Activated CD4-positive, alpha-beta T cell treated with anti-CD3 and anti-CD28 coated beads for 36 hours (primary cell): ENCODE data around the gene KCNQ1OT1. TPM values are rescaled to one million over a fixed set of nuclear protein-coding genes. Genes with fewer than 3 reads are reported as not detected.

Source experiments
- ATAC-seq: fragments of 200-7000 bp; cut with Tn5 transposase; one replicate; pipeline ENCODE4 v1.10.0; 2021; ENCODE audit warnings: mild to moderate bottlenecking, moderate library complexity
- CTCF ChIA-PET: fragments of 350-600 bp; sonication (Branson Sonifier 250); formaldehyde crosslinking; loops from one replicate; lab custom pipeline; 2021; ENCODE audit warnings: antibody characterized with exemption; lab: Charles Lee
- POLR2A ChIA-PET: fragments of 350-600 bp; sonication (Branson Sonifier 250); formaldehyde crosslinking; loops from one replicate; lab custom pipeline; 2021; ENCODE audit warnings: antibody characterized with exemption, inconsistent platforms; lab: Charles Lee
- DNase-seq: peaks from one replicate; pipeline ENCODE4 v3.0.0-alpha.2; 2020
- H3K27ac Mint-ChIP-seq: one replicate; pipeline ENCODE4 v1.8.0; 2021; ENCODE audit warnings: mixed read lengths
- H3K27me3 Mint-ChIP-seq: one replicate; pipeline ENCODE4 v1.8.0; 2021; ENCODE audit warnings: mixed read lengths
- H3K36me3 Mint-ChIP-seq: one replicate; pipeline ENCODE4 v1.8.0; 2021; ENCODE audit warnings: low read depth, mixed read lengths
- H3K4me1 Mint-ChIP-seq: one replicate; pipeline ENCODE4 v1.8.0; 2021; ENCODE audit warnings: mixed read lengths
- H3K4me3 Mint-ChIP-seq: one replicate; pipeline ENCODE4 v1.8.0; 2021; ENCODE audit warnings: mild to moderate bottlenecking, moderate library complexity, mixed read lengths
- H3K9me3 Mint-ChIP-seq: one replicate; pipeline ENCODE4 v1.8.0; 2021; ENCODE audit warnings: low read depth, mixed read lengths
- intact Hi-C, 2 experiments: fragments of 100-400 bp; cut with DNase I in 1 of 2; cut with micrococcal nuclease in 1 of 2; formaldehyde crosslinking; loops; one replicate each; pipeline versions ENCODE4 v1.14.2 to v1.15.1; 2022 to 2024; cut with DNase I, micrococcal nuclease
- total RNA-seq, 2 experiments: library from RNA; stranded (reverse); gene quantifications; one replicate each; pipeline ENCODE4 v1.2.3, GENCODE V29; 2021

Gene KCNQ1OT1
- total RNA-seq, 2 experiments from 2014 or later, result 0.16 TPM

DNA sequence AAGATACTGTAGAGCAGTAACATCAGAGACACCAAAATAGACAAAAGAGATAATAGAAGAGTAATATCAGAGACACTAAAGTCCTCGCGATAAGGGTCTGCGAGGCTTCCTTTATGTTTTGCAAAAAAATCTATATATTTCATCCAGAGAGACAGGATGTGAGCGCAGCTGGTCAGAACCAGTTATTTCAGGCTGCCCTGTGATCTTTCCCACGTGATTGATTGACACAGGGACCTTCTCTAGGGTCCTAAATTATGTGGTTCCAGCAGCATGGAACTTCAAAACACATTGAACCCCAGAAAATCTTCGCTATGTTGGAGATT, 136.9 kb downstream of the KCNQ1OT1 start:
- DNase-seq (no peak), ATAC-seq (no peak)
- no peaks in the 10 kb centered on the region for H3K9me3 Mint-ChIP-seq
- no peaks in the 10 kb centered on the region for H3K4me1 Mint-ChIP-seq
- POLR2A ChIA-PET, result no interaction called here
- intact Hi-C loops, result no loop called here
- no peak overlapping the region for H3K4me3 Mint-ChIP-seq
- no peaks in the 10 kb centered on the region for H3K36me3 Mint-ChIP-seq
- H3K27ac Mint-ChIP-seq, result no peak overlapping the region
- CTCF ChIA-PET, result interaction anchor here (0.7 kb wide), 1 partner anchor 12 kb away, joined by 4 read pairs; no protein-coding TSS in a partner anchor
- H3K27me3 Mint-ChIP-seq, result no peaks in the 10 kb centered on the region

DNA sequence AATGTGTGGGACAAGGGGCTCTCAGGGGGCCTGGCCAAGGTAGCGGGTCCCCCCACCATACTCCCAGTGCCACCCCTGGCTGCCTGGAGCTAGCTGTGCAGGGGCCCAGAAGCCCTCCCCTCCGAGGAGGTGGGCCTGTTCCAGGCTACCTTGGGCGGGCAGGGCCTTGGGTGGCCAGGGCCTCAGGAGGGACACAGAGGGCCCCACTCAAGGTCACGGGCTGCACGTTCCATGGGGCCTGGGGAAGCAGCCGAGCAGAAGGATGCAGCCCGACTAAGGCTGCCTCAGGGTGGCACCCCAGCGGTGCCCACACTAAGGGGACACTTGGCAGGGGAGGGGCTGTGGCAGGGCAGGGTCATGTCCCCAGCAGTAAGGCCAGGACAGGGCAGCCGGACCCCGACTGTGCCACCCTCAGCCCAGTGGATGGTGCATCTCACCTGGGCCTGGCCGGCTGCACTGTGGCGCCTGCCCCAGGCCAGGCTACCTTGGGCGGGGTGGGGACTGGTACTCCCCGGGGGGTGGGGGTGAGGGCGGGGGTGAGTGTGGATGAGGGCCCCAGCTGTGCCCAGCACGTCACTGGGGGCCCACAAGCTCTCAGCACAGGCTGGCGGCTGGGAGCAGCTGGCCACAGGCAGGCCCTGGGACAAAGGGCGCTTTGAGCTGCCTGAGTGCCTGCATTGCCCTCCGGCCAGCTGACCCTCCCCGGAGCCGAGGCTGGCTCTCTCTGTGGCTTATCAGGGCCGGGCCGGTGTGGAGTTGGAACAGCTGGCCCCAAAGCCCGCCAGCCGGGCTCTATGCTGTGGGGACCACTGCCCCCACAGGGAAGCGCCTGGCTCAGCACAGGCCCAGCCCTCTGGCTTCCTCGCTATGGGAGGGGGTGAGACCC, 137.9 kb downstream of the KCNQ1OT1 start:
- no peak for DNase-seq
- CTCF ChIA-PET, result interaction anchor here (0.7 kb wide), 1 partner anchor 11 kb away, joined by 4 read pairs; no protein-coding TSS in a partner anchor
- no peaks in the 10 kb centered on the region for H3K27me3 Mint-ChIP-seq

GRCh38 chr11:2559527-2560311, 140.1 kb downstream of the KCNQ1OT1 start:
- POLR2A ChIA-PET, result no interaction called here
- CTCF ChIA-PET, result no interaction called here
- ATAC-seq (no peak), DNase-seq (no peak)
- Mint-ChIP-seq H3K9me3 (no peaks in the 10 kb centered on the region), H3K4me3 (no peak overlapping the region), H3K4me1 (no peaks in the 10 kb centered on the region), H3K27ac (no peak overlapping the region), H3K27me3 (no peaks in the 10 kb centered on the region), H3K36me3 (no peaks in the 10 kb centered on the region)
- intact Hi-C loops, result no loop called here

More for the DNA sequence above, 137.9 kb downstream of the KCNQ1OT1 start:
- H3K4me3 Mint-ChIP-seq, result no peak overlapping the region
- intact Hi-C loops, result no loop called here
- H3K36me3 Mint-ChIP-seq, result no peaks in the 10 kb centered on the region
- ATAC-seq, result no peak
- POLR2A ChIA-PET, result no interaction called here
- no peak overlapping the region for H3K27ac Mint-ChIP-seq
- no peaks in the 10 kb centered on the region for H3K4me1 Mint-ChIP-seq
- H3K9me3 Mint-ChIP-seq, result no peaks in the 10 kb centered on the region

DNA sequence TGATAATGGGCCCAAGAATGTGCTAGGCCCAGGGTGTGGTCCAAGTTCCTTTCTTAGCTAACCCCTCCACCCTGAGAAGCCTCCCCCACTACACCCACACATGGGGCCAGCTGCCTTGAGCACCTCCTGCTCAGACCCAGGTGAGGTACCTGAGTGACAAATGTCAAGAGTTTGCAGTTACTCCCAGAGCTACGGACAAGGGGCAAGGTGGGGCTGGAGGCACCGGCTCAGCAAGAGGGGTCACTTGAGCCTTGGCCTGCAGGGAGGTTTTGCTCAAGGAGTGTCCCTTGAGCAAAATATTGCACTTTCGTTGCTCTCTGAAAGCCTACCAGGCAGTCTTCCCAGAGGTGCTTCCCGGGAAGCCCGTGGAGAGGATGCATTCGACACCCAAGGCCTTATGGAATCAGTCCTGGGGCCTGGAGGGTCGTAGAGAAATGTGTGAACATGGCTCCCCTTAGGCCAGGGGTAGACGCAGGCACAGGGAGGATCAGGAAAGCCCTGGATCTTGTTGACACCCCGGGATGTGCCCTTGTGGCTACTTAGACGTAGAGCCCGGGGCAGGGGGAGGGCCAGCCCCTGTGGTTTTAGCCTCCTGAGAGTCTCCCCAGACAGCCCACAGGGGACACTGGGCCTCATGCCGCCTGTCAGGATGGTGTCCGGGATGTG, 140.8 kb downstream of the KCNQ1OT1 start:
- H3K4me3 Mint-ChIP-seq, result no peak overlapping the region
- no peak for ATAC-seq
- ChIA-PET CTCF (no interaction called here), POLR2A (no interaction called here)
- no peaks in the 10 kb centered on the region for H3K36me3 Mint-ChIP-seq
- no peak overlapping the region for H3K27ac Mint-ChIP-seq
- intact Hi-C loops, result no loop called here
- no peaks in the 10 kb centered on the region for H3K4me1 Mint-ChIP-seq
- H3K27me3 Mint-ChIP-seq, result no peaks in the 10 kb centered on the region
- DNase-seq, result no peak
- H3K9me3 Mint-ChIP-seq, result no peaks in the 10 kb centered on the region

GRCh38 chr11:2558397-2558796, 141.4 kb downstream of the KCNQ1OT1 start:
- Mint-ChIP-seq H3K4me1 (no peaks in the 10 kb centered on the region), H3K27me3 (no peaks in the 10 kb centered on the region), H3K36me3 (no peaks in the 10 kb centered on the region), H3K9me3 (no peaks in the 10 kb centered on the region), H3K4me3 (no peak overlapping the region), H3K27ac (no peak overlapping the region)
- POLR2A ChIA-PET, result no interaction called here
- intact Hi-C loops, result no loop called here
- no peak for DNase-seq
- CTCF ChIA-PET, result no interaction called here
- no peak for ATAC-seq

Other genes starting within 250 kb of the KCNQ1OT1 start
- gene CDKN1C, start 185.8 kb upstream of the KCNQ1OT1 start, total RNA-seq, result under 1 TPM; 0.21 to 0.53 TPM
- gene PHLDA2, start 229.4 kb upstream of the KCNQ1OT1 start, total RNA-seq, result 1 to 10 TPM; 3.1 to 3.7 TPM